Heart left ventricle (tissue), 13 donors: Measurements from ENCODE around the gene TSPAN31.

ENCODE experiments used
- POLR2A ChIP-seq, 2 donors: fragments of 450-650 bp; IDR thresholded peaks; one replicate each; pipeline ENCODE4 v1.6.1; 2017; ENCODE audit warnings: antibody characterized with exemption in 2 of 2, mild to moderate bottlenecking in 2 of 2, moderate library complexity in 2 of 2
- TF ChIP-seq, protein P1 (sequence below), 12 donors: fragments of 200-600 bp; sonication (generic) in 4 of 12; IDR thresholded peaks; one replicate each; pipeline versions ENCODE4 v1.5.0 to v1.8.0; 2018 to 2022; ENCODE audit warnings: antibody characterized with exemption in 12 of 12, mild to moderate bottlenecking in 5 of 12
- donor health status: ischemic (EF 13 %, LVEDD 7.1; RV severe dilation, severe dysfunction).
- donor health status: DM: no; HTN: yes; CAD: no.
- donor health status: DM: no; HTN: no; CAD: no.
- donor health status: ischemic (EF 25% LVEDD 6.9; RV normal size, moderate dysfunction).
- donor health status: ischemic (EF 25% LVEDD 5.7; RV mildly dilated, moderate dysfunction).
- donor health status: ischemic (EF 35%, LVEDD 5.7; RV mildly dilated, moderate dysfunction).
- donor health status: nonischemic (EF 11% LVEDD 7.7; RV severe dilation, severe dysfunction).
- donor health status: DM: yes; HTN: yes; CAD: no.
- donor health status: PGD.
- donor health status: ischemic (EF 29% LVEDD 5.4; RV normal size, mild dysfunction).
- donor health status: nonischemic (EF 23%, LVEDD 6.1; RV moderate dilation, normal function).

DNA sequence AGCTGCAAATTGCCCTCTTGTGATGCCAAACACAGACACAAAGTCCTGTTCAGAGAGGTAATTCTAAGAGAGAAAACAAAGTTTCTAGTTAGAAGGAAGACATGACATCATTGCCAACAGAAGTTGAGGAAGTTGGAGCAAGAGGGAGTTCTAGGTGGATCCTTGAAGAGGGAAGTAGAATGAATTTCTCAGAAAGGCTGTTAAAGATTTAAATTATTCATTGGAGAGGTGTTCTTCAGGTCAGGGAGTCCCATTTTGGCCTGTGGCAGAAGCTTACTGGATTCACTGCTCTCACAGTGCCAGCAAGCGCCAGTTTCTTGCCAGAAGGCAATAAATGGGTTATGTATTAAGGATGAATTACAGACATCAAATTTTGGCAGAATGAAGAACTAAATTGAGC is 53.1 kb downstream of the TSPAN31 start:
- TF ChIP-seq POLR2A (IDR thresholded peaks at IDR 0.05) = no peak
- TF ChIP-seq, protein P1, sequence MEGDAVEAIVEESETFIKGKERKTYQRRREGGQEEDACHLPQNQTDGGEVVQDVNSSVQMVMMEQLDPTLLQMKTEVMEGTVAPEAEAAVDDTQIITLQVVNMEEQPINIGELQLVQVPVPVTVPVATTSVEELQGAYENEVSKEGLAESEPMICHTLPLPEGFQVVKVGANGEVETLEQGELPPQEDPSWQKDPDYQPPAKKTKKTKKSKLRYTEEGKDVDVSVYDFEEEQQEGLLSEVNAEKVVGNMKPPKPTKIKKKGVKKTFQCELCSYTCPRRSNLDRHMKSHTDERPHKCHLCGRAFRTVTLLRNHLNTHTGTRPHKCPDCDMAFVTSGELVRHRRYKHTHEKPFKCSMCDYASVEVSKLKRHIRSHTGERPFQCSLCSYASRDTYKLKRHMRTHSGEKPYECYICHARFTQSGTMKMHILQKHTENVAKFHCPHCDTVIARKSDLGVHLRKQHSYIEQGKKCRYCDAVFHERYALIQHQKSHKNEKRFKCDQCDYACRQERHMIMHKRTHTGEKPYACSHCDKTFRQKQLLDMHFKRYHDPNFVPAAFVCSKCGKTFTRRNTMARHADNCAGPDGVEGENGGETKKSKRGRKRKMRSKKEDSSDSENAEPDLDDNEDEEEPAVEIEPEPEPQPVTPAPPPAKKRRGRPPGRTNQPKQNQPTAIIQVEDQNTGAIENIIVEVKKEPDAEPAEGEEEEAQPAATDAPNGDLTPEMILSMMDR (IDR thresholded peaks at IDR 0.05) = no peak
